Measurements from ENCODE around the gene PSD.

PSD gene

DNA sequence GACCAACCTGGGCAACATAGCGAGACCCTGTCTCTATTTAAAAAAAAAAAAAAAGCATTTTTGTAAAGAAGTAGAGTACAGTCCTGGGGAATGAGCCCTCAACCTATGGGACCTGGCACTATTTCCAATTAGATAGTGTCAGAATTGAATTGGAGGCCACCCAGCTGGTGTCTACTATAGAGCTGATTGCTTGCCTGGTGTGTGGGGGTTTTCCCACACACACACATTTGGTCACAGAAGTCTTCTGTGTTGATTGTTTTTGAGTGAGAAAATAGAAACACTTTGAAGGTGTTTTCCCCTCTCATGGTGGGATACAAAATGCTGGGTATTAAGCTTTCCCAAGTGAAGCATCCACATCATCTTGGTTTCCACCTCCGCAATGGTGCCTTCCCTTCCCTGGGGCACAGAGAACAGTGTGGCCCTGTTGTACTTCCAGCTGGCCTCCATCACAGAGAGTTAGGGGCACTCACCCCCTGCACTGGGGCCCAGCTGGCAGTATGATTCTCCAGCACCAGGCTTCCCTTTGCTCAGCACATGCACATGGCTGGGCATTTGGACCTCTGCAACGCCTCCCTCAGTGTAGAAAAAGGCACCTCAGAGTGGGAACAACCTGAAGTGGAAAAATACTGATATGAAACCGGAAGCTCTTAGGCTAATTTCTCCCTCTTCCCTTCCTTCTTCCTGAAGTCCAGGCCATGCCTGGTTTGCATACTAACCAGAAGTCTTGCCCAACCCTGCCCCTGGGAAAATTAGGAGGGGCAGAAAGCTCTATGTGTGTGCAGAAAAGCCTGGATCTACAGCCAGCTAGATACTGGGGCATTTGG, 33.8 kb downstream of the PSD start:
- no peak for DNase-seq (ENCODE audit: low spot score)

DNA sequence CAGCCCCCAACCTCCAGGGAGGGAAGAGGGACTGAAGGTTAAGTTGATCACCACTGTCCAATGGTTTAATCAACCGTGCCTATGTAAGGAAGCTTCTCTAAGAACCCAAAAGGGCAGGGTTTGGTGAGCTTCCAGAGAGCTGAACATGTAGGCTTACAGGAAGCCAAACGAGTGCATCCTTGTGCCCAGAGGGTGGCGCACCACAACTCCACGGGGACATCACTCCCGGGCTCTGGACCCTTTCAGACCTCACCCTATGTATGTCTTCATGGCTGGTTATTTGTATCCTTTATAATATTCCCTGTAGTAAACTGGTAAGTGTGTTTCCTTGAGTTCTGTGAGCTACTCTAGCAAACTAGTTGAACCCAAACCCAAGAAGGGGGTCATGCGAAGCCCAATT, 34.5 kb downstream of the PSD start:
- no peak for DNase-seq (ENCODE audit: low spot score)

DNA sequence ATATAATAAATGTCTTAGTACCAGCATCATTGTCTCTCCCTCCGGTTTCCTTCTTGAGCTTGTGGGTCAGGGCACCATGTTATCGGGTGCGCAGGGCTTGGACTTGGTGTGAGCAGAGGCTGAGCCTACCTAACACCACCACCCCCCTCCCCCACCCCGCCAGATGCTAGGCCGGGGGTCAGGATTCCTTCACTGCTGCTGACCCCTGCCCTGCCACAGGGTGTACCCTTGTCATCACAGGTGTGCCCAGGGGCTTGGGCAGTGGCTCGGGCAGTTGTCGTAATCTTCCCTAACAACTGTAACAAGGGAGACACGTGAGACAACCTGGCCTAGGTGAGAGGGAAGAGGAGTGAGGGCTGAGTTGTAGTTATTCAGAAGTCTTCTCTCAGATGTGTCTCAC, 35.7 kb downstream of the PSD start:
- DNase-seq (ENCODE audit: low spot score), result no peak

DNA sequence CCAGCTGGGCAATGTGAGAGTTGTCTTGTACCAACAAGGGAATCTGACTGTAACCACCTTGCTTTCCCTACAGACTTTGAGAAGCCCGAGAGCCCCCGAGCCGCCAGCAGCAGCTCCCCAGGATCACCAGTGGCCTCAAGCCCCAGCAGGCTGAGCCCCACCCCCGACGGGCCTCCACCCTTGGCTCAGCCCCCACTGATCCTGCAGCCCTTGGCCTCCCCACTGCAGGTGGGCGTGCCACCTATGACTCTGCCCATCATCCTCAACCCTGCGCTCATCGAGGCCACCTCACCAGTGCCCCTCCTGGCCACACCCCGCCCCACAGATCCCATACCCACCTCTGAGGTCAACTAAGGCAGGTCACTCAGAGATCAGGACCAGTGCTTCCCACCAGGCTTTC, 36.6 kb downstream of the PSD start:
- no peak for DNase-seq (ENCODE audit: low spot score)

DNA sequence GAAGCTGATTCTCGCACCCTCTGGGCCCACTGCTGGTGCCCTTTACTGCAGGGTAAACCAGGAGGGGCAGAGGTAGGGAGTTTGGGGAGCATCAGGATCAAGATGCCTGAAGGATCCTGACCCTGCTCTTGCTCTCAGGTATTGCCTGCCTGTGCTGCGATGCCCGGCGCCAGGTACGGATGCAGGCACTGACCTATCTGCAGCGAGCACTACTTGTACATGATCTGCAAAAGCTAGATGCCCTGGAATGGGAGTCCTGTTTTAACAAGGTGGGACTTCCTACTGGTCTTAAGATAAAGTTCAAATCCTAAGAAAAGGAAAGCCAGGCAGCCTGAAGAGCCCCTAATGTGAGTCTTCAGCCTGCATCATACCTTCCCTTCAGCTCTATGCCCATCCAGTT, 39.2 kb downstream of the PSD start:
- DNase-seq (ENCODE audit: low spot score), result no peak

DNA sequence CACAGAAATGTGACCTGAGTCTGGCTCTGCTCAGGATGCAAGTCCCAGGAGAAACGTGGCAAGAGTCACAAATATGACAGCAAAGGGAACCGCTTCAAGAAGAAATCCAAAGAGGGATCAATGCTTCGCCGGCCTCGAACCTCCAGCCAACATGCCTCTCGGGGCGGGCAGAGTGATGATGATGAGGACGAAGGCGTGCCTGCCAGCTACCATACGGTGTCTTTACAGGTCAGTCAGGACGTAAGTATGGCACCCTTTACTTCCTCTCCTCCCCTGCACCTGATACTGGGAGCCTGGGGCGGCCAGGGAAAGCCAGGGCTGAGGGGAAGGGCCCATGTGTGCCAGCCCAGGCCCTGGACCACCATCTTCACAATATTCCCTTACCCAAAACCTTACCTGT, 41.7 kb downstream of the PSD start:
- DNase-seq (ENCODE audit: low spot score), result no peak

DNA sequence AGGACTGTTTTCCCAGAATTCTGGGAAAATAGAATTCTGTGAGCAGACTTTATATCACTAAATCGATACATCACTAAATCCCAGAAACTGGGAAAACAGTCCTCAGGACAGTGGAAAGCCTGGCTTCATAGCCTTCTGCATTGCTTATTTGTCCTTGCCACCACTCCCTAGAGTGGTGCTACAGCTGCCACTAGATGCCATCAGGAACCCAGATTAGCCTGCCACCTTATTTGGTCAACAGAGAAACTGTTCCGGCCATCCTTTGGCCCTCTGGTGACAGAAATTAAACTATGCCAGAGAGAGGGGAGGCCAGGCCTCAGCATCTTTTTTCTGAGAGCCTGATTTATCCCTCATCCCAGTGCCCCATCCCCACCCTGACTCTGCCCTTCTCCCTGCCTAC, 42.7 kb downstream of the PSD start:
- DNase-seq (ENCODE audit: low spot score), result no peak

DNA sequence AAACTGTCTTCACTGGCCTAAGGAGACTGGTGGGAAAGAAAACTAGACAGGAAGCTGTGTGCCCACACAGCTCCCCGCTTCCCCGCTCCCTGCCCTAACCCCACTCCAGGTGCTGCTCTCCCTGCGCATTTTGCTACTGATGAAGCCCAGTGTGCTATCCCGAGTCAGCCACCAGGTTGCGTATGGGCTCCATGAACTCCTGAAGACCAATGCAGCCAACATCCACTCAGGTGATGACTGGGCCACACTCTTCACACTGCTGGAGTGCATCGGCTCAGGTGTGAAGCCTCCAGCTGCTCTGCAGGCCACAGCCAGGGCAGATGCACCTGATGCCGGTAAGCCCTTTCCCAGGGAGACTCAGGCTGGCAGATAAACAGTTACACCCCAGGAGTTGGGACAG, 43.3 kb downstream of the PSD start:
- no peak for DNase-seq (ENCODE audit: low spot score)

DNA sequence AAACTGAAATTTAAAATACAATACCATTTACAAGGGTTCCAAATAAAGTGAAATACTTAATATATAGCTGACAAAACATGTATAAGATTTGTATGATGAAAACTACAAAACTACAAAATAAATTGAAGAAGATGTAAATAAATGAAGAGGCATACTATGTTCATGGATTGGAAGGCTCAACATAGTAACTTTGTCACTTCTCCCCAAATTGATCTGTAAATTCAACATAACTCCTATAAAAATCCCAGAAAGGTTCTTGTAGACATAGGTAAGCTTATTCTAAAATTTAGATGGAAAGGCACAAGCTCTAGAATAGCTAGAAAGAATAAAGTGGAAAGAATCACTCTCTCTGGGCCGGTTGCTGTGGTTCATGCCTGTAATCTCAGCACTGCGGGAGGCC, 47.3 kb downstream of the PSD start:
- no peak for DNase-seq (ENCODE audit: low spot score)

DNA sequence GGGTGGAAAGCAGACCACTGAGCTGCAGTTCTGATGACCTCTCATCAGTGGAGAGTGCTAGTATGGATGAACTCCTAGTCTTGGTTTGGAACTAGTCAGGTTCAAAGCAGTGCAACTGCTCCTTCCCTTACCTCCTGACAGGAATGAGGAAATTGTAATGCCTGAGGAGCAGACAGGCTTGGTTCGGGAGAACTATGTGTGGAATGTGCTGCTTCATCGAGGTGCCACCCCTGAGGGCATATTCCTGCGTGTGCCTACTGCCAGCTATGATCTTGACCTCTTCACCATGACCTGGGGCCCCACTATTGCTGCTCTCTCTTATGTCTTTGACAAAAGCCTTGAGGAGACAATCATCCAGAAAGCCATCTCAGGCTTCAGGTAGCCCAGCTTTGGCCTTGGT, 50.5 kb downstream of the PSD start:
- DNase-seq (ENCODE audit: low spot score), result no peak

DNA sequence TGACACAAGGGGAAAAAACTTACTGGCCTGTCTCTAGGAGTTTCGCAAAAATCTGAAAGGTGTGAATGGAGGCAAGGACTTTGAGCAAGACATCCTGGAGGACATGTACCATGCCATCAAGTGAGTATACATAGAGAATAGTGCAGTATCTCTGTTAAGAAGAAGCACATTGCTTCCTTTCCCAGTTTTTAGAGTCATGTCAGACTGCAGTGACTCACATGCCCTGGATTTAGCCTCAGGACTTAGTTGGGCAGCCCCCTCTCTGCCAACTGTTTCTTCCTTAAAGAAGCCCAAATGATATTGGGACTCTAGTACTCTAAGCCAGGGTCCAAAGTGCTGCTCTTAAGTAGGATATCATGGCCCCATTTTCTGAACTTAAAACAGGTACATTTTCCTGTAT, 51.1 kb downstream of the PSD start:
- no peak for DNase-seq (ENCODE audit: low spot score)

DNA sequence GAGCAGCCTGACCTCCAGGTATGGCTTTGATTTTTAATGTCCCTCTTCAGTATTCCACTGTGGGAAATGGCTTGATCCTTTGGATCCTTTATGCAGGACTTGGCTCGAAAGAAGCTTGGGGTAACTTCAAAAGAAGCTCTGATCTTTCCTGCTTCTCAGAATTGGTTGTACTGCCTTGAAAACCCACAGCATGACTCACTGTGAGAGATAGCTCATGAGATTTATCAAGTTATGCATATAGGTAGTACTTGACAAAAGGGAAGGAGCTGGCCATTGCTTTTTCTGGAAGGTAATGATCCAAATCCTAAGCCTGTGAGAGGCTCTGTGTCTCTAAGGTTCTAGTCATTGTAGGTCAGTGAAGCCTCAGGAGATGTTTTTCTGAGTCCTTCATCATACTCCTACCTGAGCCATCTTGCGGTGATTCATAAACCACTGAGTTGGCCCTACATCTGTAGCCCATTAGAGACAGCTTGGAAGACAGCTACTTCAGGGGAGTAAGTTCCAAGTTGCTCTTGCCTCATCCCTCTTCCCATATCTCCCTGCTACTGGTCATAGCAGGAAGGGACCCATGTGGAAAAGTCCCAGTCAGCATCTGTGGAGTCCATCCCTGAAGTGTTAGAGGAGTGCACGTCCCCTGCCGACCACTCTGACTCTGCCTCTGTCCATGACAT, 59.7 kb downstream of the PSD start:
- DNase-seq (ENCODE audit: low spot score), result no peak

DNA sequence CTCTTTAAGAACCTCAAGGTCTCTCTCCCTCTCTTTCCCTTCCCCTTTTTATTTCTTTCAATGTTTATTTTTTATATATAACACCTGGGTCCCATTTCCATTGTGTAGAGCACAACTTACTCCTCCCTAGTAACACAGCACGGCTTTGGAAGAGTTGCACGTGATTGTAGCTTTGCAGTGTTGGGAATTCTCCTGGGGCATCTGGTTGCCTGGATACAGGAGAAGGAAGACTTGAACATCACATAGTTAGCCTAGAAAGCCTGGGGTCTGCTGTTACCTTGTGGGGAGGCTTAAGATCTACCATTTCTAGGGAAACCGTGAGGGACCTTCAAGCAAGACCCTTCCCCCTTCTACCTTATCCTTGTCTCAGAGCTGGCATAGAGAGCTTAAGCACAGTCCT, 64.1 kb downstream of the PSD start:
- DNase-seq (ENCODE audit: low spot score), result no peak

Data from pons (tissue), 1 donor.